Prostate gland (tissue), 2 donors: ENCODE data around the gene CXCR5. TPM values are rescaled to one million over a fixed set of nuclear protein-coding genes. Genes with fewer than 3 reads are reported as not detected.
"Not testable (repeated sequence)": the region's sequence is repeated elsewhere in the genome, so short reads cannot be mapped to it uniquely, and the experiment has no call there.

Experiments used
- DNase-seq: peaks from one replicate; pipeline ENCODE4 v3.0.0-alpha.2; 2019; ENCODE audit warnings: low spot score
- H3K27ac ChIP-seq, 2 donors: fragments of 200-600 bp; sonication (generic); 2 replicates each; pipeline ENCODE4 v1.5.1; 2017 to 2019
- H3K27me3 ChIP-seq: fragments of 200-600 bp; sonication (generic); replicated peaks from 2 replicates; pipeline ENCODE4 v1.5.1; 2019; ENCODE audit not compliant: insufficient read depth
- H3K36me3 ChIP-seq, 2 donors: fragments of 200-600 bp; sonication (generic); 1 replicate in 1 of 2; 2 replicates in 1 of 2; pipeline versions ENCODE4 v1.5.1 to v1.8.1; 2017 to 2019
- H3K4me1 ChIP-seq: fragments of 200-600 bp; sonication (generic); replicated peaks from 2 replicates; pipeline ENCODE4 v1.5.1; 2019
- H3K4me3 ChIP-seq, 2 donors: fragments of 200-600 bp; sonication (generic); 2 replicates each; pipeline ENCODE4 v1.5.1; 2017 to 2019
- H3K9me3 ChIP-seq: fragments of 200-600 bp; sonication (generic); 2 replicates; pipeline ENCODE4 v1.5.1; 2017
- CTCF ChIP-seq, 4 experiments: fragments of 200-600 bp in 2 of 4; fragments of 450-650 bp in 2 of 4; sonication (generic) in 2 of 4; IDR thresholded peaks; 1 replicate in 3 of 4; 2 replicates in 1 of 4; pipeline ENCODE4 v1.5.1; 2016 to 2019; ENCODE audit warnings: antibody characterized with exemption in 4 of 4, mild to moderate bottlenecking in 2 of 4, moderate library complexity in 2 of 4
- POLR2A ChIP-seq: fragments of 450-650 bp; IDR thresholded peaks from one replicate; pipeline ENCODE4 v1.6.1; 2016; ENCODE audit warnings: antibody characterized with exemption, mild to moderate bottlenecking
- POLR2AphosphoS5 ChIP-seq: sonication (generic); formaldehyde crosslinking; IDR thresholded peaks from one replicate; pipeline ENCODE4 v1.6.1; 2017; ENCODE audit warnings: antibody characterized with exemption
- whole genome bisulfite sequencing: methylation state at CpG from one replicate; pipeline ENCODE4 v1.1.5; 2018; 5-methylcytosine and 5-hydroxymethylcytosine counted together
- intact Hi-C: fragments of 100-400 bp; cut with DNase I; formaldehyde crosslinking; loops from one replicate; pipeline ENCODE4 v1.14.2; 2022
- total RNA-seq, 2 donors: library from RNA; depleted of rRNA; stranded (reverse); fragments of >200 nt; gene quantifications; one replicate each; pipeline ENCODE4 v1.1.0, GENCODE V29; 2016

Gene CXCR5
- total RNA-seq, 2 donors from 2014 or later = 0.17 TPM; not detected in 1

- no peak for DNase-seq
- no peaks in the 10 kb centered on the region for H3K4me1 ChIP-seq
- 81% methylated on average over 8 of the region's 8 CpGs for WGBS
- no peak for TF ChIP-seq CTCF (IDR thresholded peaks at IDR 0.05)
- TF ChIP-seq POLR2A = no peak
- TF ChIP-seq POLR2AphosphoS5 = no peak
- H3K9me3 ChIP-seq = no peaks in the 10 kb centered on the region
- no peaks in the 10 kb centered on the region for H3K27me3 ChIP-seq
- intact Hi-C loops = no loop called here
- H3K27ac ChIP-seq = no peak overlapping the region
- no peaks in the 10 kb centered on the region for H3K36me3 ChIP-seq
- H3K4me3 ChIP-seq = no peak overlapping the region
These were observed 42.0 kb upstream of the CXCR5 start for GRCh38 chr11:118841469-118842242.

GRCh38 chr11:118842369-118842768 is 41.3 kb upstream of the CXCR5 start:
- no peaks in the 10 kb centered on the region for H3K9me3 ChIP-seq
- DNase-seq = no peak
- no peaks in the 10 kb centered on the region for H3K4me1 ChIP-seq
- TF ChIP-seq POLR2A = no peak
- H3K4me3 ChIP-seq = no peak overlapping the region
- WGBS = 18% methylated on average over 2 of the region's 2 CpGs
- no peaks in the 10 kb centered on the region for H3K36me3 ChIP-seq
- no peaks in the 10 kb centered on the region for H3K27me3 ChIP-seq
- no peak overlapping the region for H3K27ac ChIP-seq
- intact Hi-C loops = no loop called here

GRCh38 chr11:118842843-118843242 is 40.8 kb upstream of the CXCR5 start:
- DNase-seq, H3K27me3 ChIP-seq, intact Hi-C loops, H3K27ac ChIP-seq, H3K9me3 ChIP-seq, H3K36me3 ChIP-seq, H3K4me3 ChIP-seq, H3K4me1 ChIP-seq: not testable (repeated sequence)
- 84% methylated on average over 7 of the region's 7 CpGs for WGBS

GRCh38 chr11:118843565-118843964 is 40.1 kb upstream of the CXCR5 start:
- H3K4me1 ChIP-seq = no peaks in the 10 kb centered on the region
- no peak for DNase-seq
- intact Hi-C loops = no loop called here
- WGBS = 85% methylated on average over 2 of the region's 2 CpGs
- no peaks in the 10 kb centered on the region for H3K36me3 ChIP-seq
- H3K27me3 ChIP-seq = no peaks in the 10 kb centered on the region
- TF ChIP-seq POLR2AphosphoS5 = no peak
- no peak for TF ChIP-seq CTCF (IDR thresholded peaks at IDR 0.05)
- TF ChIP-seq POLR2A = no peak
- no peak overlapping the region for H3K27ac ChIP-seq
- H3K9me3 ChIP-seq = no peaks in the 10 kb centered on the region
- H3K4me3 ChIP-seq = no peak overlapping the region

- intact Hi-C loops = no loop called here
- Histone ChIP-seq H3K4me3 (no peak overlapping the region), H3K4me1 (no peaks in the 10 kb centered on the region), H3K27me3 (no peaks in the 10 kb centered on the region), H3K27ac (no peak overlapping the region), H3K9me3 (no peaks in the 10 kb centered on the region), H3K36me3 (no peaks in the 10 kb centered on the region)
- DNase-seq = no peak
- no peak for TF ChIP-seq POLR2AphosphoS5
- TF ChIP-seq POLR2A = no peak
These were observed 38.3 kb upstream of the CXCR5 start for GRCh38 chr11:118845369-118845768.

GRCh38 chr11:118846181-118846935 is 37.3 kb upstream of the CXCR5 start:
- TF ChIP-seq CTCF (IDR thresholded peaks at IDR 0.05) = no peak
- TF ChIP-seq POLR2A = no peak
- TF ChIP-seq POLR2AphosphoS5 = no peak
- intact Hi-C loops = no loop called here
- no peaks in the 10 kb centered on the region for H3K4me1 ChIP-seq
- no peak for DNase-seq
- H3K27me3 ChIP-seq = no peaks in the 10 kb centered on the region
- no peak overlapping the region for H3K4me3 ChIP-seq
- no peaks in the 10 kb centered on the region for H3K9me3 ChIP-seq
- 80% methylated on average over 3 of the region's 3 CpGs for WGBS
- H3K27ac ChIP-seq = no peak overlapping the region
- no peaks in the 10 kb centered on the region for H3K36me3 ChIP-seq
